ENCODE data around the gene SHOX.
"Not testable (repeated sequence)": the region's sequence is repeated elsewhere in the genome, so short reads cannot be mapped to it uniquely, and the experiment has no call there.

Gene SHOX

DNA sequence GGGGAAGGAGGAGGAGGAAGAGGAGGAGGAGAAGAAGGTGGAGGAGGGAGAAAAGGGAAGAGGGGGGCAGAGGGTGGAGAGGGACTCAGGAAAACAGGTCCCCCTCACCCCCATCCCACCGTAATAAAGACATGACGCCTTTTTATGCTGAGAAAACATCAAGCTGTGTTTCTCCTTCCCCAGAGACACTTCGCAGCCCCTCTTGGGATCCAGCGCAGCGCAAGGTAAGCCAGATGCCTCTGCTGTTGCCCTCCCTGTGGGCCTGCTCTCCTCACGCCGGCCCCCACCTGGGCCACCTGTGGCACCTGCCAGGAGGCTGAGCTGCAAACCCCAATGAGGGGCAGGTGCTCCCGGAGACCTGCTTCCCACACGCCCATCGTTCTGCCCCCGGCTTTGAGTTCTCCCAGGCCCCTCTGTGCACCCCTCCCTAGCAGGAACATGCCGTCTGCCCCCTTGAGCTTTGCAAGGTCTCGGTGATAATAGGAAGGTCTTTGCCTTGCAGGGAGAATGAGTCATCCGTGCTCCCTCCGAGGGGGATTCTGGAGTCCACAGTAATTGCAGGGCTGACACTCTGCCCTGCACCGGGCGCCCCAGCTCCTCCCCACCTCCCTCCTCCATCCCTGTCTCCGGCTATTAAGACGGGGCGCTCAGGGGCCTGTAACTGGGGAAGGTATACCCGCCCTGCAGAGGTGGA, 45.3 kb upstream of the SHOX start:
- Histone ChIP-seq H3K9ac (ENCODE audit: low read length) (no peak overlapping the region), H3K27ac (ENCODE audit: low read length, poor library complexity, severe bottlenecking) (no peak overlapping the region), H3K23ac (ENCODE audit: low read length in 2 of 2) (no peak overlapping the region), H3K36me3 (ENCODE audit: control insufficient read depth in 1 of 2, insufficient read depth in 2 of 2, low read depth in 1 of 2, low read length in 2 of 2) (no peaks in the 10 kb centered on the region), H2BK15ac (ENCODE audit: low read depth, poor library complexity, severe bottlenecking) (no peak overlapping the region), H2AK5ac (ENCODE audit: low read length, severe bottlenecking) (no peak overlapping the region), H3K4me1 (ENCODE audit: control insufficient read depth, insufficient read depth, low read depth, low read length) (no peaks in the 10 kb centered on the region), H2AFZ (ENCODE audit: low read depth, low read length) (no peak overlapping the region), H3K27me3 (ENCODE audit: control insufficient read depth in 1 of 2, insufficient read depth in 1 of 2, low read length in 2 of 2) (no peaks in the 10 kb centered on the region), H2BK120ac (ENCODE audit: low read depth, low read length) (no peak overlapping the region), H3K4ac (ENCODE audit: low read depth in 1 of 2, low read length in 2 of 2) (no peak overlapping the region), H3K4me3 (ENCODE audit: insufficient read depth in 1 of 2, low read depth in 1 of 2, low read length in 2 of 2) (no peak overlapping the region), H3K79me1 (replicated peaks; ENCODE audit: low read length, poor library complexity, severe bottlenecking) (no peaks in the 10 kb centered on the region), H4K91ac (ENCODE audit: low read length) (no peak overlapping the region), H3K4me2 (ENCODE audit: low read length, poor library complexity, severe bottlenecking) (no peak overlapping the region), H3K18ac (ENCODE audit: low read depth in 1 of 2, low read length in 2 of 2) (no peak overlapping the region), H3K9me3 (ENCODE audit: control insufficient read depth, low read length) (no peaks in the 10 kb centered on the region), H2BK12ac (ENCODE audit: low read length in 2 of 2) (no peak overlapping the region), H2BK5ac (ENCODE audit: low read depth, low read length, poor library complexity, severe bottlenecking) (no peak overlapping the region), H4K8ac (ENCODE audit: low read length) (no peak overlapping the region), H3K14ac (ENCODE audit: low read length in 2 of 2) (no peak overlapping the region)
- 46% methylated on average over 18 of the region's 21 CpGs for WGBS
- DNase-seq = no peak

DNA sequence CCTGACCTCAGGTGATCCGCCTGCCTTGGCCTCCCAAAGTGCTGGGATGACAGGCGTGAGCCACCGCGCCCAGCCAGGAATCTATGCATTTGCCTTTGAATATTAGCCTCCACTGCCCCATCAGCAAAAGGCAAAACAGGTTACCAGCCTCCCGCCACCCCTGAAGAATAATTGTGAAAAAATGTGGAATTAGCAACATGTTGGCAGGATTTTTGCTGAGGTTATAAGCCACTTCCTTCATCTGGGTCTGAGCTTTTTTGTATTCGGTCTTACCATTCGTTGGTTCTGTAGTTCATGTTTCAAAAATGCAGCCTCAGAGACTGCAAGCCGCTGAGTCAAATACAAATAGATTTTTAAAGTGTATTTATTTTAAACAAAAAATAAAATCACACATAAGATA, 44.2 kb upstream of the SHOX start:
- Histone ChIP-seq H3K27me3 (ENCODE audit: control insufficient read depth in 1 of 2, insufficient read depth in 1 of 2, low read length in 2 of 2) (no peaks in the 10 kb centered on the region), H3K4me3 (ENCODE audit: insufficient read depth in 1 of 2, low read depth in 1 of 2, low read length in 2 of 2) (no peak overlapping the region), H2BK12ac (ENCODE audit: low read length in 2 of 2) (no peak overlapping the region), H3K14ac (ENCODE audit: low read length in 2 of 2) (no peak overlapping the region), H2BK15ac (ENCODE audit: low read depth, poor library complexity, severe bottlenecking) (no peak overlapping the region), H3K36me3 (ENCODE audit: control insufficient read depth in 1 of 2, insufficient read depth in 2 of 2, low read depth in 1 of 2, low read length in 2 of 2) (no peaks in the 10 kb centered on the region), H3K4me2 (ENCODE audit: low read length, poor library complexity, severe bottlenecking) (no peak overlapping the region), H4K91ac (ENCODE audit: low read length) (no peak overlapping the region), H3K79me1 (replicated peaks; ENCODE audit: low read length, poor library complexity, severe bottlenecking) (no peaks in the 10 kb centered on the region), H3K4me1 (ENCODE audit: control insufficient read depth, insufficient read depth, low read depth, low read length) (no peaks in the 10 kb centered on the region), H3K9me3 (ENCODE audit: control insufficient read depth, low read length) (no peaks in the 10 kb centered on the region), H3K27ac (ENCODE audit: low read length, poor library complexity, severe bottlenecking) (no peak overlapping the region), H3K4ac (ENCODE audit: low read depth in 1 of 2, low read length in 2 of 2) (no peak overlapping the region), H2BK120ac (ENCODE audit: low read depth, low read length) (no peak overlapping the region), H2BK5ac (ENCODE audit: low read depth, low read length, poor library complexity, severe bottlenecking) (no peak overlapping the region), H4K8ac (ENCODE audit: low read length) (no peak overlapping the region), H2AK5ac (ENCODE audit: low read length, severe bottlenecking) (no peak overlapping the region), H2AFZ (ENCODE audit: low read depth, low read length) (no peak overlapping the region), H3K23ac (ENCODE audit: low read length in 2 of 2) (no peak overlapping the region), H3K9ac (ENCODE audit: low read length) (no peak overlapping the region), H3K18ac (ENCODE audit: low read depth in 1 of 2, low read length in 2 of 2) (no peak overlapping the region)
- no peak for DNase-seq
- WGBS = 84% methylated on average over 4 of the region's 8 CpGs

DNA sequence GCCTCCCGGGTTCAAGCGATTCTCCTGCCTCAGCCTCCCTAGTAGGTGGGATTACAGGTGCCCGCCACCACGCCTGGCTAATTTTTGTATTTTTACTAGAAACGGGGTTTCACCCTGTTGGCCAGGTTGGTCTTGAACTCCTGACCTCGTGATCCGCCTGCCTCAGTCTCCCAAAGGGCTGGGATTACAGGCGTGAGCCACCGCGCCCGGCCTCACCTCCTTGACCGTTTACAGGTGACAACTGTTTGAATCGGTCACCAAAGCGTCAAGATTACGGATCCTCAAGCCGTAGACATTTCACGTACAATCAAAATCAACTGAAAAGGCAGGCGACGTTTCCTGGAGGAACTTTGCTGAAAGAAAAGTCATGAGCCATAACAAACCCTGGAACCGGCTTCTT, 41.3 kb upstream of the SHOX start:
- not testable (repeated sequence) for H2BK15ac ChIP-seq (ENCODE audit: low read depth, poor library complexity, severe bottlenecking); H3K27ac ChIP-seq (ENCODE audit: low read length, poor library complexity, severe bottlenecking); H3K14ac ChIP-seq (ENCODE audit: low read length in 2 of 2); H3K9ac ChIP-seq (ENCODE audit: low read length); H3K27me3 ChIP-seq (ENCODE audit: control insufficient read depth in 1 of 2, insufficient read depth in 1 of 2, low read length in 2 of 2); H3K79me1 ChIP-seq (replicated peaks; ENCODE audit: low read length, poor library complexity, severe bottlenecking); H3K4me2 ChIP-seq (ENCODE audit: low read length, poor library complexity, severe bottlenecking); H2BK5ac ChIP-seq (ENCODE audit: low read depth, low read length, poor library complexity, severe bottlenecking); H3K9me3 ChIP-seq (ENCODE audit: control insufficient read depth, low read length); H2BK120ac ChIP-seq (ENCODE audit: low read depth, low read length); H2AK5ac ChIP-seq (ENCODE audit: low read length, severe bottlenecking); H2BK12ac ChIP-seq (ENCODE audit: low read length in 2 of 2); DNase-seq; H3K36me3 ChIP-seq (ENCODE audit: control insufficient read depth in 1 of 2, insufficient read depth in 2 of 2, low read depth in 1 of 2, low read length in 2 of 2); H2AFZ ChIP-seq (ENCODE audit: low read depth, low read length); H3K18ac ChIP-seq (ENCODE audit: low read depth in 1 of 2, low read length in 2 of 2); H3K4me1 ChIP-seq (ENCODE audit: control insufficient read depth, insufficient read depth, low read depth, low read length); H4K91ac ChIP-seq (ENCODE audit: low read length); H3K23ac ChIP-seq (ENCODE audit: low read length in 2 of 2); H4K8ac ChIP-seq (ENCODE audit: low read length); H3K4ac ChIP-seq (ENCODE audit: low read depth in 1 of 2, low read length in 2 of 2); H3K4me3 ChIP-seq (ENCODE audit: insufficient read depth in 1 of 2, low read depth in 1 of 2, low read length in 2 of 2)
- WGBS = 87% methylated on average over 20 of the region's 20 CpGs

- no peak overlapping the region for H3K23ac ChIP-seq (ENCODE audit: low read length in 2 of 2)
- no peak overlapping the region for H2BK120ac ChIP-seq (ENCODE audit: low read depth, low read length)
- WGBS = 86% methylated on average over 23 of the region's 24 CpGs
- no peak overlapping the region for H2BK5ac ChIP-seq (ENCODE audit: low read depth, low read length, poor library complexity, severe bottlenecking)
- H3K36me3 ChIP-seq (ENCODE audit: control insufficient read depth in 1 of 2, insufficient read depth in 2 of 2, low read depth in 1 of 2, low read length in 2 of 2) = no peaks in the 10 kb centered on the region
- H4K8ac ChIP-seq (ENCODE audit: low read length) = no peak overlapping the region
- H3K27me3 ChIP-seq (ENCODE audit: control insufficient read depth in 1 of 2, insufficient read depth in 1 of 2, low read length in 2 of 2) = no peaks in the 10 kb centered on the region
- H3K4ac ChIP-seq (ENCODE audit: low read depth in 1 of 2, low read length in 2 of 2) = no peak overlapping the region
- no peak overlapping the region for H3K27ac ChIP-seq (ENCODE audit: low read length, poor library complexity, severe bottlenecking)
- no peak for DNase-seq
- H2BK15ac ChIP-seq (ENCODE audit: low read depth, poor library complexity, severe bottlenecking) = no peak overlapping the region
- H3K9me3 ChIP-seq (ENCODE audit: control insufficient read depth, low read length) = peaks cover 11% of the 10 kb centered on the region
- H3K4me2 ChIP-seq (ENCODE audit: low read length, poor library complexity, severe bottlenecking) = no peak overlapping the region
- H3K14ac ChIP-seq (ENCODE audit: low read length in 2 of 2) = no peak overlapping the region
- no peak overlapping the region for H3K4me3 ChIP-seq (ENCODE audit: insufficient read depth in 1 of 2, low read depth in 1 of 2, low read length in 2 of 2)
- H3K4me1 ChIP-seq (ENCODE audit: control insufficient read depth, insufficient read depth, low read depth, low read length) = no peaks in the 10 kb centered on the region
- H3K18ac ChIP-seq (ENCODE audit: low read depth in 1 of 2, low read length in 2 of 2) = no peak overlapping the region
- H3K79me1 ChIP-seq (replicated peaks; ENCODE audit: low read length, poor library complexity, severe bottlenecking) = no peaks in the 10 kb centered on the region
- no peak overlapping the region for H2AFZ ChIP-seq (ENCODE audit: low read depth, low read length)
- no peak overlapping the region for H4K91ac ChIP-seq (ENCODE audit: low read length)
- H2AK5ac ChIP-seq (ENCODE audit: low read length, severe bottlenecking) = no peak overlapping the region
- no peak overlapping the region for H2BK12ac ChIP-seq (ENCODE audit: low read length in 2 of 2)
- H3K9ac ChIP-seq (ENCODE audit: low read length) = no peak overlapping the region
Measured at GRCh38 chrX:590693-591404, 39.7 kb upstream of the SHOX start.
